ENCODE data around the gene FREM2.

FREM2 gene

GRCh38 chr13:38767506-38768265, 80.8 kb downstream of the FREM2 start:
- no peak for DNase-seq

- no peak for DNase-seq
These were observed 82.6 kb downstream of the FREM2 start for GRCh38 chr13:38769526-38769925.

DNA sequence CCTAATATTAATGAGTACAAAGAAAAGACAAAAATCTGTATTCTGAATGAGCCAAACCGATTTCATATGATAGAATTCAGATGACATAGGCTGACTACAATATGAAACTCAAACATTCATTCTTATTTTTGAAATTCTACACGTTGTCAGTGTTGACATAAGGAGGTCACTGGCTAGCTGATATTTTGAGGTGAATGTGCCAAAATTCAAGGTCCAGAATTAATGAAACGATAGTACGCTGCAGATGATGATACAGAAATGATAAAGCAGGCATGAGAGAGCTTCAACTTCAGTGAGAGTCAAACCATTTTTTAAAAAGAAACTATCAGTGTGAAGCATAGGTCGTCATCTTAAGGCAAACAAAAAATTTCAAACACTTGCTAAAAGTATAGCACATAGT, 88.2 kb downstream of the FREM2 start:
- no peak for DNase-seq

GRCh38 chr13:38777347-38778119, 90.7 kb downstream of the FREM2 start:
- DNase-seq = no peak

GRCh38 chr13:38781539-38781938, 94.7 kb downstream of the FREM2 start:
- no peak for DNase-seq

DNA sequence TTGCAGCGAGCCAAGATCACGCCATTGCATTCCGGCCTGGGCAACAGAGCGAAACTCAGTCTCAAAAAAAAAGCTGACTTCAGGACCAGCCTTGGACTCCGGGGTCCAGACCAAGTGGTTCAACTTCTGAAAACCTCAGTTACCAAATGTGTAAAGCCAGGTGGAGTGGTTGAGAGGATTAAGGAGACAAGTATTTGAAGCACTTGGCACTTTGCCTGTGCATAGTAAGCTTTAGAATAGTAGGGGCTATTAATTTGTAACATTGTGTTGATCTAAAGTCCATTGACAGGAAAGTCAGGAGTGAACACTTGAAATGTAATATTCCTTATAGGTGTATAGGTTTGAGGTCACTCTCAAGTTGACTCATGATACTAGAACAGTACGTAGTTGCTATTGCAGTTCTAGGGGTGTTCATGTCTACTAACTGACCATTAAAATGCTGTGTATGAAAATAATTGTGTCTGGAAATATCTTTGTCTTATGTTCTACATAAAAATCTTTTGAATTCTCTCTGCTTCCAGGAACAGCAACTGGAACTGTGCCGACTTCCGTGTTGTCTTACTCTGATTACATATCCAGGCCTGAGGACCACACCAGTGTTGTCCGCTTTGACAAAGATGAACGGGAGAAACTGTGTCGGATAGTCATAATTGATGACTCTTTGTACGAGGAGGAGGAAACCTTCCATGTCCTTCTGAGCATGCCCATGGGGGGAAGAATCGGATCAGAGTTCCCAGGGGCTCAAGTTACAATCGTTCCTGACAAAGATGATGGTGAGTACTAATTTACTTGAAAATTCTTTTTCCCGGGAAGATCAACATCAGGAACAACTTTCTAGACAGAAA, 97.4 kb downstream of the FREM2 start:
- no peak for DNase-seq

DNA sequence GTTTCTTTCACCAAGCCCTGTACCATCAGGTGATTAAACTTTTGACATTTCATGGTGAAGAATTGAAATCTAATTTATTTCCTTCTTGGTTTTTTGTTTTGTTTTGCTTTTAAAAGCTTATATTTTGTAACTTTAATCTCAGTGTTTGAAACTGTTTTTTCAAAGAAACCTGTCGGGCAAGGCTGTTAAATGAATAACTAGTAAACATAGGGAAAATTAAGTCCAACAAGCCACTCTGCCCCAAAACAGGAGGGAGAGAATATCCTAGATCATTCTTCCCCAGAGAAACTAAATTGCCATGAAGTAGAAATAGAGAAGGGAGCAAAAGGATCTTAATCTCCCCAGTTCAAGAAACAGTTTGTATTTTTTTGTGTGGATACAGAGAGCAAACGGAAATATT, 98.2 kb downstream of the FREM2 start:
- no peak for DNase-seq

DNA sequence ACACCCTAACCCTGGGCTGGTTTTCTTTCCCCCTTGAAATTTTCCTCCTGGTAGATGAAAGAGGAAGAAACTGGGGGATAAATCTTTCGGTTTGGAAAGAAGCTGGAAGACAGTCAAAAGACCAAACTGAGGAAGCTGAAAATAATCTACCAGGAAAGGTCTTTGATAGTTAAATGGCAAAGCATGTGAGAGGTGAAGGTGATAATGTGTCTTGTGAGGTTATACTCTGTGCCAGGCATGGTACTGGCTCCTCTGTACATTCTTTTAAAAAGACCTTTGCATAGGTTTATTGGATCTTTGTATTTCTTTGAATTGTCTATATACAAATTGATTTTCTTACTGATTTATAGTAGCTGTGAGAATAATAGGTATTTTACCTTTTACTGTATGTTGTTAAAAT, 98.6 kb downstream of the FREM2 start:
- DNase-seq = no peak

DNA sequence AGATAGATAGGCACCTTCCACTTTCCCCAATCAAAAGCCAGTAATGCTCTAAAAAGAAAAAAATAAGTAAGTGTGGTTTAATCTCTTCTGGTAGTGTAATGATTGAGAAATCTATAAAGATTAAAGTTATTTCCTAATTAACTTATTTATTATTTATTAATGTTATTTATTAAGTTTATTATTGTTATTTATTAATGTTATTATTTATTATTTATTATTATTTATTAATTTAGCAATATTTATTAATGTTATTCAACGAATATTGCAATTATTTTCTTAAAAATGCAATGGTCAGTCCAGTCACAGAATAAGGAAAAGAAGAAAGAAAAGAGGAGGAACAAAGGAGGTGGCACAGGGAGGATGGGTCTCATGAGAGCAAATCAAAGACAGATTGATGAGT, 100.7 kb downstream of the FREM2 start:
- DNase-seq = no peak

DNA sequence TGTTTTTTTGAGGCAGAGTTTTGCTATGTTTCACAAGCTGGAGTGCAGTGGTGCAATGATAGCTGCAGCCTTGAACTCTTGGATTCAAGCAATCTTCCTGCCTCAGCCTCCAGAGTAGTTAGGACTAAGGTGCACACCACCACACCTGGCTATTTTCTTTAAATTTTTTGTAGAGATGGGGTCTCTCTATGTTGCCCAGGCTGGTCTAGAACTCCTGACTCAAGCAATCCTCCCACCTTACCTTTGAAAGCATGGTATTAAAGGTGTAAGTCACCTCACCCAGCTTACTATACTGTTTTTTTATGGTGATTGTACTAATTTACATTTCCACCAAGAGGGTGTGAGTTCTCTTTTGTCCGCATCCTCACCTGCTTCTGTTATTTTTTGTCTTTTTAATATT, 110.0 kb downstream of the FREM2 start:
- no peak for DNase-seq

DNA sequence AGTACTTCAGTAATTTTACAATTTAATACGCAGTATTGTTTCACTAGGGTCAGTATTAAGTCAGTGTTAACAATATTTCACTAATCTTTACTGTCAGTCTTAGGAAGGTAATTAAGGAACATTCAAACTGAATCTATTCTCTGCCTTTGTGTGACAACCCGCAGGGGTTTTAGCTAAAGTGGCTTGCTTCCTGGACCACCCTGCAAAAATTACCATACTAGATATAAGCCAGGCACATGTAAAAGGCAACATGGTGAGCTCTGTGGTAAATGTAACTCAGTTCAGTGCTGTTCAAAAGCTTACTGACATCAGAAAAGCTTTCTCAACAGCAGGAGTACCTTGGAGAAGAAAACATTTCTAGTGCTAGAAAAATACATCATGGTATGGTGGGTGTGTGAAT, 116.7 kb downstream of the FREM2 start:
- DNase-seq = no peak

GRCh38 chr13:38804061-38804460, 117.2 kb downstream of the FREM2 start:
- no peak for DNase-seq

DNA sequence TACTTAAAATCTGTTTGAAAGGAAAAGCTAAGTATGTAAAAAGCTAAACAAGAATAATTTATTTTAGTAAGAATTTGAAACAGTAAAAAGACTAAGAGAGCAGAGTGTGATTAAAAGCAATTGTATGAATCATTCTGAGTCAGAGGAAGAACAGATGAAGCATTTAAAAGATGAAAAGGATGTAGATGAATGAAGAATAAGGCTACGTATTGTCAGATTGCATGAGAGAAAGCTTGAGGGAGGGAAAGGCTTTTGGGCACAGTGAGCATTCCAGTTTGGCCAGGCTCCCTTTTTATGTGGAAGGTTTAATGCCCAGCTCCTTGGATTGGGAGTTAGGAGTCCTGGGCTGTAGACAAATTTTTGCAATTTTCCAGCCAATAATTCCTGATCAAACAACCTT, 117.7 kb downstream of the FREM2 start:
- DNase-seq = no peak

DNA sequence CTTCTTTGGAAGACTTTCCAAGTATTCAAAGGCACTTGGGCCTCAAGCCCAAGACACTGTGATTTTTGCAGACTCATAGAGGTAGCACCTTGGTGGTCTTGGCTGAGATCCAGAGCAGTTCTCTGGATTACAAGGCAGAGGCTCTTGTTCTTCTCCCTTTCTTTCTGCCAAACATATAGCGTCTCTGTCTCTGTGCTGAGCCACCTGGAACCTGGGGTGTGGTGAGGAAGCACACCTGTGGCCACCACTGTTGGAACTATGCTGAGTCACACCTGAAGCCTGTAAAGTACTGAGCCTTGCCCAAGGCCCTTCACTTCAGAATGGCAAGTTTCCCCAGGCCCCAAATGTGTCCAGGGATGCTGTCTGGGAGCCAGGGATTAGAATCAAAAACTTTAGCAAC, 127.5 kb downstream of the FREM2 start:
- DNase-seq = no peak

GRCh38 chr13:38819053-38819452, 132.2 kb downstream of the FREM2 start:
- DNase-seq = no peak

- no peak for DNase-seq
These were observed 132.7 kb downstream of the FREM2 start for GRCh38 chr13:38819596-38819995.

DNA sequence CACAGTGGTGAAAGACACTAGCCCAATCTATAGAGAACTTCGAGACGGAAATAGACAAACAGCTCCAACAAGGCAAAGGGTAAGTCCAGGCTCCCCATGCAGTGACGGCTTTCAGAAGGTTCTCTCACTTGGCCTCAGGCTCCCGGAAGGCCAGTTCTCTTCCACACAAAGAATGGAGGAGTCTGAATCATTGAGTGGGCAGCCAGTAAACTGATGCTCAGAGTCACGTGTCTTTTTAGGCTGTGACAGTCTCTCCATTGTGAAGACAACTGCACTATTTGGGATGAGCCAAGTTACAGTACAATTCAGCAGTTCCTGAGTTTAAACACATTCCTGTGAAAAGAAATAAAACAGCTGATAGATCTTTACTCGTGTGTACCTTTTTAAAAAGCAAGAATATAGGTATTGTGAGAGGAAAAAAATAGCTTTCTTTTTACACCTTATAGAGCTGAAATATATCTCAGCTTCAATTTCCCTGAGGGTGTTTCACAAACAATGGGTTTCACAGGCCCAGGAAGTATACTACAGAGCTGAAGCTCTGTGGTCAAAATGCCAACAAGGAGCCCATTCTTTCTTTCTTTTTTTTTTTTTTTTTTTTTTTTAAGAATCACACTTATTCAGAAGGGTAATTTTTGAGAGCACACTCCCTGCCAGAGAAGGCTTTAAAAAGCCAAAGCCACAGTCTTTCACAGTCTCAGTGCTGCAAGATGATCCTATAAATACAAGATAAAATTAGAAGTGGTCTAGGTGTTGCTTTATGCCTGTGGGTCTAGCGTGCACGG, 135.1 kb downstream of the FREM2 start:
- no peak for DNase-seq

DNA sequence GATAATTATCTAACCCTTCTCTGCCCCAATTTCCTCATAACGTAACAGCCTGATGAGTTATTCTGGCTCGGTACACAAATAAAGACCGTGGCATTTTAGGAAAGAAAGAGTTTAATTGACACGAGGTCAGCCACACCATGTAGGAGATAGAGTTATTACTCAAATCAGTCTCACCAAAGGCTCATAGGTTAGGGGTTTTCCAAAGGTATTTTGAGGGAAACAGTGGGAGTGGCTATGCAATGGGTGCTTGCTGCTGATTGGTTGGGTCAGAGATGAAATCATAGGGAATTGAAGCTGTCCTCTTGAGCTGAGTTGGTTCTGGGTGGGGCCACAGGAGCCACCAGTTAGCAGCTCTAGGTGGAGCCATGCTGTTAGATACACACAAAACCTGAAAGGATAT, 137.5 kb downstream of the FREM2 start:
- no peak for DNase-seq

DNA sequence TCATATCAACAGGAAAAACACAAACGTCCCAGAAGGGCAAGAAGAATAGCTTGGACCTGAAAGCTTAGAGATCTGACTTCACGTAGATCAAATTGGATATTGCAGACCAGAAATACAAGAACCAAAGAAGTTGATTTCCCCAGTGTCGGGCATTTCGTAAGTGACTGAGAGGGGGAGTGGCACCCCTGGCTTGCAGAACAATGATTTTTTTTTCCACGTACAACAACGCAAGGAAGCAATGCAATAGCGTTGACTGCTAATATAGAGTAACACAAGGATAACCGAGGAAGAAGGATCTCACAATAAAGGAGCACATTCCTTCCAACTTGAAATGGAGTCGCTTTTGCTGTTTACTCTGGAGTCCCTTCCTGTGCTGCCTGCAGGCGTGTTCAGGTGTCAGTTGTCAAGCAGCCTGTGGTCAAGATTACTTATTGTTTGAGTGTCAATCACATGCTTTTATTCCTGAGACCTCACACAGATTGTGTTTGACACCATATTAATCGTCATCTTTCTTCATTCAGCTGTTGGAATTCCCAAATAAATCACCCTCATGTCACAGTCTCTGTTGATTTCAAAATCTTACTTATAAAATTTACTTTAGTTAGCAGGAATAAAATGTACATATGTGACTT, 139.4 kb downstream of the FREM2 start:
- DNase-seq = no peak

- DNase-seq = no peak
These were observed 143.7 kb downstream of the FREM2 start for GRCh38 chr13:38830442-38831045.

DNA sequence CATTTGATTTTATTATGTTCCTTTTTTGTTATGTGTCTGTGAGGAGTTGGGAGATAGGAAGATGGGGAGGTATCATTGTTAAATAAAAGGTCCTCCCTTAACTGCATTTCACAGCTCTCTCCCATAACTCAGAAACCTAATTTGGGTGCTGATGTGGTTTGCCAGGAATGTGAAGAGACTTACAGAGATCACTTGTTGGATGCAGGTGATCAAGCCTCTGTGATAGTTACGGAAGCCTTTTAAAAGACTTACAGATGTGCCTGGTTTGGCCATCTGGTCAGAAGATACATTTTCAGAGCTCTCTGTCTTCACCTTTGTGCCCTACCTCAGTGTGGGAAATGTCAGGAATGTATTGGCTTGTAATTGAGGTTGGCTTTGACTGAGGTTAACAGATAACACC, 157.7 kb downstream of the FREM2 start:
- DNase-seq = no peak

DNA sequence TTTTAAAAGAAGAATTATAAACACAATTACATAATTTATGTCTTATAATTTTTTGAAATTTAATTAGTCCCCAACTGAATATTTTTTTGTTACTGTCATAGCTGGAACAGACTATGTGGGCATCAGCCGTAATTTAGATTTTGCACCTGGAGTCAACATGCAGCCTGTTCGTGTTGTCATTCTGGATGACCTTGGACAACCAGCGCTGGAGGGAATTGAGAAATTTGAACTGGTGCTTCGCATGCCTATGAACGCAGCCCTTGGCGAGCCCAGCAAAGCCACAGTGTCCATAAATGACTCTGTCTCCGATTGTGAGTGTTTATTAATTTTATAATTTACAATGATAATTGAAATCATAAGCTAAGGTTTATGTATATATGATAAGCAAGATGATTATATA, 161.5 kb downstream of the FREM2 start:
- DNase-seq = no peak

Measured in NCI-H510A (cell line).